ENCODE data around the gene TMPRSS13.

GRCh38 chr11:117929916-117930570 lies 841 bp upstream of the TMPRSS13 start:
- no peak for TF ChIP-seq CTCF (conservative IDR thresholded peaks at IDR 0.05)
- TF ChIP-seq EZH2 (IDR thresholded peaks at IDR 0.05; ENCODE audit: low read depth) = no peak
